Measurements from ENCODE around the gene HIPK4. TPM values are rescaled to one million over a fixed set of nuclear protein-coding genes. Genes with fewer than 3 reads are reported as not detected.

Gene HIPK4
- total and polyA plus RNA-seq, 5 experiments from 2014 or later = 0.18 to 0.19 TPM; not detected in 3

DNA sequence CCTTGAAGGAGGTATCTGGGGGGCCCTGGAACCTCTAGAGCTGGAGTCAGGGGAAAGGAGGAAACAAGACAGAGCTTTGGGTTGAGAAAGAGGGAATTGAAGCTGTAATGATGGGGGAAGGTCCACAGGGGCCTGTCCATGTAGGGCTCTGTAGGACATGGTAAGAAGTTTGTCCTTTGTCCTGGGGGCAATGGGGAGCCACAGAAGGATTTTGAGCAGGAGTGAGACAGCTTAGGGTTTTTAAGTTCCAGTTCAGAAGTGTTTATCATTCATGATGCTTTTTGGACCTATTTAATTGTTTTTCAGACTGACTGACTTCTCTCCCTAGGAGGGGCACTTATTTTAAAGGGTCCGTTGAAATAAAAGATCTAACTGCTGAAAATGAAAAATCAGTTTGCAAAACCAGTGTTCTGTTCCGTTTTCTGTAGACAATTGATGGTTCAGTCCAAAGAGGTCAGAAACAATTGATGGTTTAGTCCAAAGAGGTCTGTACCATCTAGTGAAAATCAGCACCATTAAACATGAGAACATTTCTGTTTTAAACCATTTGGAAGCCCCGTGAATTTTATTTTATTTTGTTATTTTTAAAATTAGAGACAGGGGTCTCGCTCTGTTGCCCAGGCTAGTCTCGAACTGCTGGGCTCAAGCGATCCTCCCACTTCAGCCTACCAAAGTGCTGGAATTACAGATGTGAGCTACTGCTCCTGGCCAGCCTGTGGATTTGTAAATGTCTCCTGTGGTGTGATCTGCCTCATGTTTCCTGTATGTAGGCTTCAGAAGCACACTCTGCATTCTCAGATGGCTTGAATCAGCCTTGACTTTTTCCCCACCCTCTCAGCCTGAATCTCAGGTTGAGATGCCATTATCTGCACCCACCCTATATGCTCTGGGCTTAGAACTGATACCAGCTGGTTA lies 33.0 kb downstream of the HIPK4 start:
- ATAC-seq = no peak
- H3K27me3 Mint-ChIP-seq = no peaks in the 10 kb centered on the region
- H3K36me3 Mint-ChIP-seq = peaks cover 0 to 21% (median 4%) of the 10 kb centered on the region in 3 donors
- peak overlapping the region in 2 of 10 donors; percentile 80 to 84 for H3K27ac Mint-ChIP-seq
- H3K4me3 Mint-ChIP-seq = no peak overlapping the region
- no peaks in the 10 kb centered on the region for H3K9me3 Mint-ChIP-seq
- no peak for DNase-seq
- peaks cover 17 to 36% (median 28%) of the 10 kb centered on the region in 4 donors for H3K4me1 Mint-ChIP-seq
- POLR2A ChIA-PET = no interaction called here

GRCh38 chr19:40355975-40356680 lies 33.9 kb downstream of the HIPK4 start:
- ATAC-seq = no peak
- H3K27ac Mint-ChIP-seq = peak overlapping the region in 5 of 10 donors; percentile 5 to 90 (median 80)
- POLR2A ChIA-PET = no interaction called here
- no peak overlapping the region for H3K4me3 Mint-ChIP-seq
- H3K36me3 Mint-ChIP-seq = peaks cover 0 to 20% (median 4%) of the 10 kb centered on the region in 3 donors
- H3K4me1 Mint-ChIP-seq = peaks cover 18 to 37% (median 30%) of the 10 kb centered on the region in 4 donors
- H3K27me3 Mint-ChIP-seq = no peaks in the 10 kb centered on the region
- H3K9me3 Mint-ChIP-seq = no peaks in the 10 kb centered on the region
- DNase-seq = no peak

DNA sequence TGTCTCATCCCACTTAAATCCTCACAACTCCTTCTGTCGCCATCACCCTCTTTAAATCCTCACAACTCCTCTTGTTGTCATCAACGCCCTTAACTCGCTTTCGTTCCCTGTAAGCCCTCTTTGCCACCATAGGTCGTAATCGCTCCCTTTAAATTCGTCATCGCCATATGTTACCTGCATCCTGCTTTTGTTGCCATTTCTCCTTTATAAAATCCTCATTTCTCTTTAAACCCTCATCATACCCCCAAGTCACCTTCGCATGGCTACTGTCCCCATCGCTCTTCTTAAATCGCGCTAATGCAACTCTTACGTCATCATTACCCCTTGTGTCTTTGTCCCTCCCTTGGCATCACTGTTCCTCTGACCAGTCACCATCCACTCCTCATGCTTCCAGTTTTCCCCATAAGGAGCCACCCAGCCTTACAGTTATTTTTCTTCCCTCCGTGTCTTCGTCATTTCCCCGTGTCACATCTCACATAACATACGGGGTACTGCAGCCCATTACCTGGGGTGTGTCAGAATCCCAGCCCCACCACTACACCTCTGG lies 40.9 kb downstream of the HIPK4 start:
- Mint-ChIP-seq H3K4me3 (peak overlapping the region; percentile 83 to 98 (median 94)), H3K27me3 (no peaks in the 10 kb centered on the region), H3K36me3 (peaks cover 0 to 2% (median 0%) of the 10 kb centered on the region in 3 donors), H3K27ac (peak overlapping the region; percentile 90 to 98 (median 94)), H3K9me3 (no peaks in the 10 kb centered on the region), H3K4me1 (peaks cover 18 to 54% (median 36%) of the 10 kb centered on the region in 4 donors)
- POLR2A ChIA-PET = interaction anchor here (0.6 to 2.1 kb wide), 11 partner anchors 40 to 429 kb away, joined by 3 to 16 read pairs (median 5); partner anchors contain the start of genes AKT2, BLVRB, RAB4B and SERTAD1
- ATAC-seq (no peak), DNase-seq (peak in 1 of 10 donors; percentile 5)

DNA sequence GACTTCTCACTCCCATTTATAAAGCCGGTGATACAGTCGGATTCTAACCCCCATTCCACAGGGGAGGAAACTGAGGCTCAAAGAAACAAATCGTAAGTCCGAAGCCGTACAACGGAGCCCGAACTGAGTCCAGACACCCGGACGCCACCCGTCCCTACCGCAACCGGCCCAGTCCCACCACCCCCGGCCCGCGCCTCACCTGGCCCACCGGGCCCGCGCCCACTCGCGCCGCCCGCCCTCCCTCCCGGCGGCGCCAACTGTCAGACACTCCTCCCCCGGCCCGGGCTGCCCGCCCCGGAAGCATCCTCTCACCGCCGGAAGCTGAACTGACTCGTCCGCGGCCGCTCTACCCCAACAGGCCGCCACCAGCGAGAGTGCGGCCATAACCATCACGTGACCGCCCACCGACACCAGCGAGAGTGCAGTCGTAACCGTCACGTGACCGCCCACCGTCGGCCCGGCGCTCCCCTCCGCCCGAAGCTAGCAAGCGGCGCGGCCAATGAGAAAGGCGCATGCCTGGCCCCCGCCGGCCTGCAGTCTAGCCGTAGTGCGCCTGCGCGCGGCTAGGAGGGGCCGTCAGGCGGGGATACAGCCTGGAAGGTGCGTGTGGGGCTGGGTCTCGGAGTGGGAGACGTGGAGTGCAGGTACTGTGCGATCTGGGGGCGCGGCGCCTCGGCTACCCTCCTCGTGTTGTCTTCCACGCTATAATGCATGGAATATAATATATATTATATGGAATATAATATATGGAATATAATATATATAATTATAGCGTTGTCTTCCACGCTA lies 41.7 kb downstream of the HIPK4 start, which contains the start of the genes C19orf47 and PLD3:
Gene C19orf47, minus strand, starts transcription at position 273 of the 789 bp plus-strand sequence. CDS start 6,540 bp downstream, outside the sequence.
Gene PLD3, plus strand, starts transcription at position 571 of the 789 bp plus-strand sequence. CDS start 17,789 bp downstream, outside the sequence.
- peak within 1 kb of the TSS; percentile 90 to 98 (median 94) for H3K27ac Mint-ChIP-seq
- ATAC-seq = peak; percentile 92 to 96
- H3K4me1 Mint-ChIP-seq = peaks cover 18 to 57% (median 39%) of the 10 kb centered on the region in 4 donors
- H3K27me3 Mint-ChIP-seq = no peaks in the 10 kb centered on the region
- peaks cover 0 to 7% (median 0%) of the 10 kb centered on the region in 3 donors for H3K36me3 Mint-ChIP-seq
- peak within 1 kb of the TSS; percentile 83 to 98 (median 94) for H3K4me3 Mint-ChIP-seq
- peak; percentile 88 to 99 (median 98) for DNase-seq
- POLR2A ChIA-PET = interaction anchor here (0.6 to 2.1 kb wide), 12 partner anchors 22 to 430 kb away, joined by 3 to 16 read pairs (median 4); partner anchors contain the start of genes AKT2, BLVRB, RAB4B and SERTAD1
- H3K9me3 Mint-ChIP-seq = no peaks in the 10 kb centered on the region

DNA sequence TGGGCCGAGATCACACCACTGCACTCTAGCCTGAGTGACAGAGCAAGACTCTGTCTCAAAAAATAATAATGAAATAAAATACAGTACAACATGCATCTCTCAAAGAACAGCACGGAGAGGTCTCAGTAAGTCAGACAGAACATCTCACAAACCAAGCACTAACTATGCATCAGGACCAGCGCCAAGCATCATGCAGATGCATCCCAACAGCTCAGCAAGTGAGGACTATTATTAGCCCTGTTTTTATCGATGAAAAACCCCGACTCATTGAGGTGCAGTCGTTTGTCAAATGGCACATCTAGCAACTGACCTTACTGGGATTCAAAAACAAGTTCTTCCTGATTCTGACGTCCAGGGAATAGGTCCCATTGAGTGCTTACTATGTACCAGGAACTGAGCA lies 45.6 kb downstream of the HIPK4 start:
- POLR2A ChIA-PET = no interaction called here
- Mint-ChIP-seq H3K9me3 (no peaks in the 10 kb centered on the region), H3K27ac (peak overlapping the region in 2 of 10 donors; percentile 33 to 67), H3K4me1 (peaks cover 22 to 54% (median 39%) of the 10 kb centered on the region in 4 donors), H3K4me3 (peak overlapping the region in 1 of 10 donors; percentile 14), H3K36me3 (peaks cover 0 to 25% (median 2%) of the 10 kb centered on the region in 3 donors), H3K27me3 (no peaks in the 10 kb centered on the region)
- ATAC-seq = no peak
- DNase-seq = no peak

- POLR2A ChIA-PET = no interaction called here
- peak overlapping the region in 3 of 10 donors; percentile 22 to 53 (median 44) for H3K27ac Mint-ChIP-seq
- no peak overlapping the region for H3K4me3 Mint-ChIP-seq
- H3K36me3 Mint-ChIP-seq = peaks cover 0 to 38% (median 2%) of the 10 kb centered on the region in 3 donors
- H3K27me3 Mint-ChIP-seq = no peaks in the 10 kb centered on the region
- DNase-seq (no peak), ATAC-seq (no peak)
- H3K9me3 Mint-ChIP-seq = no peaks in the 10 kb centered on the region
- peaks cover 14 to 46% (median 30%) of the 10 kb centered on the region in 4 donors for H3K4me1 Mint-ChIP-seq
Observed at GRCh38 chr19:40342644-40343311, 47.2 kb downstream of the HIPK4 start.

GRCh38 chr19:40341601-40342482 lies 48.1 kb downstream of the HIPK4 start:
- POLR2A ChIA-PET = interaction anchor here (0.6 kb wide), 1 partner anchor 545 kb away, joined by 3 read pairs; no protein-coding TSS in a partner anchor
- no peak overlapping the region for H3K4me3 Mint-ChIP-seq
- peaks cover 9 to 37% (median 23%) of the 10 kb centered on the region in 4 donors for H3K4me1 Mint-ChIP-seq
- H3K36me3 Mint-ChIP-seq = peaks cover 0 to 39% (median 2%) of the 10 kb centered on the region in 3 donors
- H3K27ac Mint-ChIP-seq = peak overlapping the region in 2 of 10 donors; percentile 22 to 48
- no peaks in the 10 kb centered on the region for H3K27me3 Mint-ChIP-seq
- ATAC-seq = no peak
- no peak for DNase-seq
- no peaks in the 10 kb centered on the region for H3K9me3 Mint-ChIP-seq

DNA sequence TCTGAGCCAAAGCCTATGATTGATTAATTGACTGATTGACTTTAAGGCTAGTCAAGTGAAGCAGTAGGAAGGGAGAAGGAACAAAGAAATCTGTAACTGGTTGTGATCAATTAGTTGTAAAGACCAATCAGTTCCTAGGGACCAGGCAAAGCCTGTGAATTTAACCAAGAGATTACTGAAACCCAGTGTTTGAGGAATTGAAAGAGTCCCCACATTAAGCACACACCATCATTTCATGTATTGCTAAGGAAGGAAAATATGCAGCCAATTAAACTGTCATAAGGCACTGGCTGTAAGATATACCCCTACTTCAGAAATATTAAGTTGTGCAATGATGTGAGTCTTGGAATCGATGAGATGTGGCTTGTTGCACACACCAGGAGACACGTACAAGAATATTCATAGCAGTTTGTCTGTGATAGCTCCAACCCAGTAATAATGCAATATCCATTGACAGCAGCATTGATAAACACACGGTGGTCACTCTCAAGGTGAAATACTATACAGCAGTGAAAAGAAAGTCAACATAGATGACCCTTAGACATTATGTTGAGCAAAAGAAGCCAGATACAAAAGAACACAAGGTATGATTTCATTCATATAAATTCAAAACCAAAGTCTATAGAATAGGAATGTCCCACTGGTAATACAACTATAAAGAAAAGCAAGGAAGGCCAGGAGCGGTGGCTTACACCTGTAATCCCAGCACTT lies 50.8 kb downstream of the HIPK4 start:
- Mint-ChIP-seq H3K27me3 (no peaks in the 10 kb centered on the region), H3K4me3 (no peak overlapping the region), H3K27ac (peak overlapping the region in 1 of 10 donors; percentile 8), H3K36me3 (peaks cover 0 to 57% (median 2%) of the 10 kb centered on the region in 3 donors), H3K9me3 (no peaks in the 10 kb centered on the region), H3K4me1 (peaks cover 3 to 28% (median 17%) of the 10 kb centered on the region in 4 donors)
- ATAC-seq (no peak), DNase-seq (no peak)
- POLR2A ChIA-PET = no interaction called here

DNA sequence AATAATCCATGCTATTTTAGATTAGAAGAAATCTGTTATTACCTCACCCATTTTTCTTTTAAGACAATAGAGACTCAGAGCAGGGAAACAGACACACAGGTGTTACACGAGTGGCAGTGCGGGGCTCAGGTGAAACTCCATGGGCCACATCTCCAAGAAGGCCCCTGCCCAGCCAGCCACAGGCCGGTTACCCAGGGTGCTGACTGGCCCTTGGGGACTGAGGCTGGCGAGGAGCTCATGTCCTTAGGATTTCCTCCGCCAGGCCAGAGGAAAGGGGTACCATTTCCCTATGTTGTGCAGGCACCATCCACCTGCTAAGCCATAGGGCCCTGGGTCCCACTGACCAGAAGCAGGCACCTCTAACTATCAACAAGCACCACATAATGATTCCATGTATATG lies 52.4 kb downstream of the HIPK4 start:
- H3K4me1 Mint-ChIP-seq = peaks cover 3 to 15% (median 10%) of the 10 kb centered on the region in 4 donors
- no peaks in the 10 kb centered on the region for H3K9me3 Mint-ChIP-seq
- DNase-seq (no peak), ATAC-seq (no peak)
- no peaks in the 10 kb centered on the region for H3K27me3 Mint-ChIP-seq
- H3K4me3 Mint-ChIP-seq = no peak overlapping the region
- no peak overlapping the region for H3K27ac Mint-ChIP-seq
- POLR2A ChIA-PET = interaction anchor here (0.6 kb wide), 1 partner anchor 301 kb away, joined by 3 read pairs; no protein-coding TSS in a partner anchor
- peaks cover 0 to 62% (median 9%) of the 10 kb centered on the region in 3 donors for H3K36me3 Mint-ChIP-seq

DNA sequence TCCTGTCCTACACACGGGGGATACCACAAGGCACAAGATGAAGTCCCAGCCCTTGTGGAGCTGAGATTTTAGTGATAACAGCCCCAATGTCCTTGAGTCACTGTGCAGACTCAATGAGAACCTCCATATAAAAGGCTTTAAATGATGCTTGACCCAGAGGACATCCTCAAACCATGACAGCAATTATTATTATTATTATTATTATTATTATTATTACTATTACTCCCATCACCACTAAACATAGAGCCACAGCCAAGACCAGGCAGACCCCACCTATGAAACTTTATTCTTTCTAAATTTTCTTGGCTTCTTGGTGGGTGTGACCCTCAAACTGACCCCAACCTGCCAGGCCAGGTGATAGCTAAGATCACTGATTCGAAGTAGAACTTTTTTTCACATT lies 52.9 kb downstream of the HIPK4 start:
- no peaks in the 10 kb centered on the region for H3K9me3 Mint-ChIP-seq
- no peaks in the 10 kb centered on the region for H3K27me3 Mint-ChIP-seq
- no peak for ATAC-seq
- no peak overlapping the region for H3K4me3 Mint-ChIP-seq
- peaks cover 0 to 10% (median 6%) of the 10 kb centered on the region in 4 donors for H3K4me1 Mint-ChIP-seq
- H3K36me3 Mint-ChIP-seq = peaks cover 0 to 64% (median 10%) of the 10 kb centered on the region in 3 donors
- POLR2A ChIA-PET = interaction anchor here (0.6 kb wide), 1 partner anchor 301 kb away, joined by 3 read pairs; no protein-coding TSS in a partner anchor
- no peak overlapping the region for H3K27ac Mint-ChIP-seq
- DNase-seq = no peak

Measured in naive thymus-derived CD8-positive, alpha-beta T cell (primary cell).